ENCODE data around the gene UBE2J2. TPM values are rescaled to one million over a fixed set of nuclear protein-coding genes. Genes with fewer than 3 reads are reported as not detected.

Gene UBE2J2
- total RNA-seq, 1 experiment from 2014 or later: 54.3 TPM

DNA sequence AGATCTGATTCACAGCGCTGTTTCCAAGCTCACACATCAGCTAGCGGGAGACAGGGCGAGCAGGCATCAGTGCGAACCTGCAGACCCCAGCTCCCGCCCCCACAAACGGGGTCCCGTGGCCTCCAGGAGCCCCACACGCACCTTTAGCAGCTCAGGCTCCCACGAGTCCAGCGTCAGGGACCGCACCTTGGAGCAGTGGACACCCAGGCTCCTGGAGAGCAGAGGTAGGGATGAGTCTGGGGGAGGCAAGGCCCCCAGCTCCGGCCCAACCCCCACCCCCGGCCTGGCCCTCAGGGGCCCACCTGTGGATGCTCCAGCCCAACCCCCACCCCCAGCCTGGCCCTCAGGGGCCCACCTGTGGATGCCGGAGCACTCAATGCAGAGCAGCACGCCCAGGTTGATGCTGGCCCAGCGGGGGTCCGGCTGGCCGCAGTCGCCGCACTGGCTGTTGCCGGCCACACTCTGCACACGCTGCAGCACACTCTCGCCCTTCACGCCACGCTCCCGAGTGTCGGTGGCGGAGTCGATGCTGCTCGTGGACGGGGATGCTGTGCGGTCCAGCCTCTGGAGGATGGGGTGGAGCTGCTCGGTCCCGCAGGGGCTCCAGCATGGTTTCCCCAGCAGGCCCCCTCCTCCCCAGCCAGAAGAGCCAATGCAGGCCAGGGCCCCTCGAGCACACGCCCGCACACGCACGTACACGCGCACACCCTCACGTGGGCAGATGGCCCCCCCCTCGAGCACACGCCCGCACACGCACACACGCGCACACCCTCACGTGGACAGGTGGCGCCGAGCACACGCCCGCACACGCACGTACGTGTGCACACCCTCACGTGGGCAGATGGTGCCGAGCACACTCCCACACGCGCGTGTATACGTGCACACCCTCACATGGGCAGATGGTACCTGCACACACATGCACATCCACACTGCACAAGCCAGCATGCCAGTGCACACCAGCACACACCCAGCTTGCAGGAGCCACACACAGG lies 22.7 kb upstream of the UBE2J2 start:
- no peak for DNase-seq (ENCODE audit: low read depth)

DNA sequence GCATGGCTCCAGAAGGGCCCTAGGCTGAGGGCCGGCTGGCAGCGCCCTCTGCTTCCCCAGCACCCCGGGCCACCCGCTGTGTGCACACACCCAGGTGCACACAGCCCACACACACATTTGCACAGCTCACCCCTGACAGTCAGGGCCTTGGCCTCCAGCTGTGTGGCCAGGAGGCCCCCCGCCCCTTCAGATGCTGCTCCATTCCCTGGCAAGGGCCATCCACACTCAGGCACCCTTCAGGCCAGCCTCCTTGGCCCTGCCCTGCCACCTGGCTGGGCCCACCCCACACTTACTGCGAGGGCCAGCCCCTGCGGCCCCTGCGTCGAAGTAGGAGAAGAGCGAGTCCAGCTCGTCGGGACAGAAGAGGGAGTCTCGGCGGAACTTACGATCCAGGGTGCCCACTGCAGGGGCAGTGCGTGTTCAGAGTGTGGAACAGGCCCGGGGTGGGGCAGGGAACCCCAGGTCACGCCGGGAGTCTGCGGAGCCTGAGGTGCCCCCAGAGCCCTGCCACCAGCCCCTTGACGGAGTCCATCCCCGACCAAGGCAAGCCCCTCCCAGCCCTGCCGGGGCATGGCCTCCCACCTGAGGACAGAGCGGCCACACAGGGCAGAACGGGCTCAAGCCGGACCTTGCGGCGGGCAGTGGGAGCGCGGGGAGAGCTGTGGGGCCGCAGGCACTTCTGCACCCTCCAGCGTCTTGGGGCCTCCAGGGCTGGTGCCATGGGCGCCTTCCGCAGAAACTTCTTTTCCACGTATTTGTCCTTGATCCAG lies 21.7 kb upstream of the UBE2J2 start:
- no peak for DNase-seq (ENCODE audit: low read depth)

DNA sequence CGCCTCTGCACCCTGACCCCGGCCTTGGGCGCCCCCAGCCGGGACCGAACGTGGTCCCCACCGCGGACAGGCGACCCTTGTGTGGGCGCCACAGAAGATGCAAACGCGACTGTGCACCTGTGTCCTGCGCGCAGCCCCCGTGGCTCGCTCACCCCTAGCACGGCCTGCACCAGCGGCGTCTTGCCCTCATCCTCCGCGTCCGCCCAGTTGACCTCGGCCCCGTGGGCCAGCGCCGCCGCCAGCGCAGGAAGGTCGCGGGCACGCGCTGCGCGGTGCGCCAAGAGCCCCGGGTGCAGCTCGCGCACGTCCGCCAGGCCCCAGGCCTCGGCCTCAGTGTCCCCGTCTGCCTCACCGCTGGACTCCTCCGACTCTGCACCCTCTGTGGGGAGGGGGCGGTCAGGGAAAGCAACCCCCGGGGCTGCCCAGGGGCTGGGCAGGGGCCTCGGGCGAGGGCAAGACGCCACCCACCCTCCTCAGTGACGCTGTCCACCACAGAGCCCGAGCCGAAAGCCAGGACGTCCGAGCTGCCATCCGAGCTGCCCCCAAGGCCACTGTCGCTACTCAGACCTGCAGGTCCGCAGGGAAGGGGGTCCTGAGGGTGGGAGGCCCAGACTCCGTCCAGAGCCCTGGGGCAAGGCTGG lies 20.7 kb upstream of the UBE2J2 start:
- no peak for DNase-seq (ENCODE audit: low read depth)

DNA sequence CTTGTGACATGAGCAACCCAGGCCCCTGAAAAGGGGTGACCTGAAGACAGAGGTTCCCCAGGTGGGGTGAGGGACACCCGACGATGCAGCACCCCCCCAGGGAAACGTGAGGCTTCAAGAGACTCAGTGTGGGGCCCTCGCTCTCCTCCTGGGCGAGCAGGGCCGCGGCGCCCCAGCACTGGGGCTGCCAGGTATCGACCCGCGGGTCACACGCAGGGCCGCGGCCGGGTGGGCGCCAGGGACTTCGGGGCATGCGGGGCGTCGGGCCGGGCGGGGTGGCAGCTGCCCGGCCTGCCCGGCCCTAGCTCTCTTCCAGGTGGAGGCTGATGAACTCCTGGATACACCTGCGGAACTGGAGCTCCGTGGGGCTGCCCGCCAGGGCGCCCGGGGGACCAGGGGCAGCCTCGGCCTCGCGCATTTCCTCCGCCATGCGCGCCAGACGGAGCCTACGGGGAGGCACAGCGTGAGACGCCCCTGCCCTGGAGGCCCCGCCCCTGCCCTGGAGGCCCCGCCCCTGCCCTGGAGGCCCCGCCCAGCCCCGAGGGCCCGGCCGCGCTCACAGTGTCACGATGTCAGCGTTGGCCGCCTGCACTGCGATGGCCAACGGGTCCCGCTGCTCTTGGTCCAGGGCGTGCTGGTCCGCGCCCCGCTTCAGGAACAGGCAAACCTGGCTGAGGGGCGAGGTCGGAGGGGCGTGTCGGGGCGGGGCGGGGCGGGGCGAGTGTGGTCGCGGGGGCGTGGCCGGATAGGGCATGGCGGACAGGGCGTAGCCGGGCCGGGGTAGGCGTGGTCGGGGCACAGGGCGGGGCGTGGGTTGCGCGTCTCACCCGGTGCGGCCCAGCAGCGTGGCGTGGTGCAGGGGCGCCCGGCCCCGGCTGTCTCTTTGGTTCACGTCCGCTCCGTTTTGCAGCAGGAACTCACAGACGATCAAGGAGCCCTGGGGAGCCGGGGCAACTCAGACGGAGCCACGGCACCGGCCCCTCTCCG lies 19.9 kb upstream of the UBE2J2 start:
- no peak for DNase-seq (ENCODE audit: low read depth)

DNA sequence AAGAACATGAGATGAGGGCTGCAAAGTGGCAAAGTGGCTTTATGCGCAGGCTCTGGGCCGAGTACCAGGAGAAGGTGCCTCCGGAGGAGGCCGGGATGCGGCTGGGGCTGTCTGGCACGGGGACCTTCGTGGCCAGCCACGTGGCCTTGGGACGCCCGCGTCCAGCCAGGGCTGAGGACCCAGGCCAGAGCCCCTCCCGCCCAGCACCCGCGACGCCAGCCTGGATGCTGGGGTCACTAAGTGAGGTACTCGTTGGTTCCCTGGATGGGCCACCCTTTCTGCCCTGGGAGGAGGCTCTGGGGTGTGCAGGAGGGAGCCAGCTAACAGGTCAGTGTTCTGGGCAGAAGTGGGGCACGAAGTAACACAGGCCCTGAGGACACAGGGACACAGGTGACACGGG lies 19.2 kb upstream of the UBE2J2 start:
- DNase-seq (ENCODE audit: low read depth): no peak

DNA sequence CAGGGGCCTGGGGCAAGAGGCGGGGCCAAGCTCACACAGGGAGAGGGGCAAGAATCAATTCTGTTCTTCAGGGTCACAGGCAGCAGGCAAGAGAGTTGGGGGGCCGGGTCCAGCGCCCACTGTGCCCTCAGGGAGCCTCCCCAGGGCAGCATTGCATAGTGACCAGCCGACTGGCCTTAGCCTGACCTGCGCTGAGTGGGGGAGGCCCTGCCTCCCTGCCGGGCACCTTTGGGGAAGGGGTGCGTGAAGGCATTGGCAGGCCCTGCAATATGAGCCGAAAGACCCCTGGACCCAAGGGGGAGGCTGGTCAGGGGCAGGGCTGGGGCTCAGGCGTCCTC lies 18.8 kb upstream of the UBE2J2 start:
- no peak for DNase-seq (ENCODE audit: low read depth)

DNA sequence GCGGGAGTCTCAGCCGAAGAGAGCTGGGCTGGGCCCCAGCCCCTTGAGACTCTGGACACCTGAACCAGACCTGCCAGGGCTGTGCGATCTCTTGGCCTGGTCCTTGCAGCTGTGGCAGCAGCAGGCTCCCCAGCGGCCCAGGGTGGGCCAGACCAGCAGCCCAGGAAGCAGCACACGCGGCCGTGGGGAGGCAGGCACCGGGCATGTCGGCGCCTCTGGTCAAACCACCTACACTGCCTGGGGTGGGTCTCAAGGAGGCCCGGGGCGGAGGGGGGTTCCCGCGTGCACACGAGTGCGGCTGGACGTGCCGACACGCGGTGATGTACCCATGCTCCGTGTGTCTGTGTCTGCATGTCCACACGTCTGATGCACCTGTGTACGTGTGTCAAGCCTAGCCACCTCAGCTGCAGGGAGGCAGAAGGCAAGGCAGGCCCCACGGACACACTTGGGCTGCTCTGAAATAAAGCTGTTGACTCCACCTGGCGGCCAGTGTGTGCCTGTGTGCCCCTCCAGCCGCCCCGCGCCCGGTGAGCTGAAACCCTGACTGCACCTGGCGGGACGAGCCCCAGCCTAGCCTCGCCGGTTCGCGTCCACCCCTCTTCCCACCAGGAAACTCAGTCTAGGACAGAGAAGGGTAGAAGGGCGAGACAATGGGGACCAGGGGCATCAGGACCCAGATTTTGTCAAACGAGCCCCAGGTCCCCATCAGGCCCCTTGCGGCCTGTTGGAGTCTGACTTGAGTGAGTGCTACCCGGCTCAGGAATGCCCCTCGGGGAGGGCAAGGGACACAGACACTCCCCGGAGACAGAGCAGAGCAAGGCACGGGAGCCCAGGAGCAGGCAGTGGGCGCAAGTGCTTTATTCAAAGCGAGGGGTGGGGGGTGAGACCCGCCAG lies 18.1 kb upstream of the UBE2J2 start:
- DNase-seq (ENCODE audit: low read depth): peak; percentile 61

DNA sequence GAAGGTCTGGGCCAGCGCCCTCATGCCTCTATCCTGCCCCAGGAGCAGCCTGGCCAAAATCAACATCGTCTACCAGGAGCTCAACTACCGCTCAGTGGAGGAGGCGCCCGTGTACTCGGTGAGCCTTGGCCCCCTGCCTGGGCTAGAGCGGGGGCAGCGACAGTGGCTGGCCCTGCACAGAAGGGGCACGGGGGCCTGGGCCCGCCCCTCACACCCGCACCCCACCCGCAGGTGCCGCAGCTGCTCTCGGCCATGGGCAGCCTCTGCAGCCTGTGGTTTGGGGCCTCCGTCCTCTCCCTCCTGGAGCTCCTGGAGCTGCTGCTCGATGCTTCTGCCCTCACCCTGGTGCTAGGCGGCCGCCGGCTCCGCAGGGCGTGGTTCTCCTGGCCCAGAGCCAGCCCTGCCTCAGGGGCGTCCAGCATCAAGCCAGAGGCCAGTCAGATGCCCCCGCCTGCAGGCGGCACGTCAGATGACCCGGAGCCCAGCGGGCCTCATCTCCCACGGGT lies 17.4 kb upstream of the UBE2J2 start:
- peak; percentile 53 for DNase-seq (ENCODE audit: low read depth)

DNA sequence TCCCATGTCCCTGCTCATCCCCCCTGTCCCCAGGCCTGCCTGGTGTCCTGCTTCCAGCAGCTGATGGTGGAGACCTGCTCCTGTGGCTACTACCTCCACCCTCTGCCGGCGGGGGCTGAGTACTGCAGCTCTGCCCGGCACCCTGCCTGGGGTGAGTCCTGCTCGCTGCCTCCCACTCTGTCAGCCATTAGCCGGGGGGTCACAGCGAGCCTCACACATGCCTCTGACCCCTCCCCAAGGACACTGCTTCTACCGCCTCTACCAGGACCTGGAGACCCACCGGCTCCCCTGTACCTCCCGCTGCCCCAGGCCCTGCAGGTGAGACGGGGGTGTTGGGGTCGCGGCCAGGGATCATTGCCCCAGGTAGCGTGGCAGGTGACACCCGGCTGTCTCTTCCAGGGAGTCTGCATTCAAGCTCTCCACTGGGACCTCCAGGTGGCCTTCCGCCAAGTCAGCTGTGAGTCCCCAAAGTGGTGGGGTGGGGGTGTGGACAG lies 16.6 kb upstream of the UBE2J2 start:
- peak; percentile 49 for DNase-seq (ENCODE audit: low read depth)

DNA sequence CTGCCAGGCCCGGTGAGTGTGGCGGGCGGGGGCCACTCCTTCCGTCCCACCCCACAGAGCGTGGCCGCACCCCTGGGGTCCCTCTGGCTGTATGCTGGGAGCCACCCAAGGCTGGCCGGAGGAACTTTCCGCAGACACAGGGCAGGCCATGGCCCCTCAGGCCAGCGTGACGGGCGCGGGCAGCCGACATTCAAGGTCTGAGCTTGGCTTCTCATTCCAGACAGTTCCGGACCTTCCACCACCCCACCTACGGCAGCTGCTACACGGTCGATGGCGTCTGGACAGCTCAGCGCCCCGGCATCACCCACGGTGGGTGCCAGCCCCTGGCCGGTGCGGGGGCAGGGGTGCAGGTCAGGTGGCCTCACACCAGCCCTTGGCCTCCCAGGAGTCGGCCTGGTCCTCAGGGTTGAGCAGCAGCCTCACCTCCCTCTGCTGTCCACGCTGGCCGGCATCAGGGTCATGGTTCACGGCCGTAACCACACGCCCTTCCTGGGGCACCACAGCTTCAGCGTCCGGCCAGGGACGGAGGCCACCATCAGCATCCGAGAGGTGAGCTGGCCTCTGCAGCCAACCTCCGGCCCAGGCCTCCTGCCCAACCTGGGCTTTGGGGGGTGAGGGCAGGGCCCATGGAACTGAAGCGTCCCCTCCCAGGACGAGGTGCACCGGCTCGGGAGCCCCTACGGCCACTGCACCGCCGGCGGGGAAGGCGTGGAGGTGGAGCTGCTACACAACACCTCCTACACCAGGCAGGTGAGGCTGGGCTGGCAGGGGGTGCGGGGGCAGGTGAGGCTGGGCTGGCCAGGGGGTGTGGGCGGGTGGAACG lies 13.8 kb upstream of the UBE2J2 start:
- no peak for DNase-seq (ENCODE audit: low read depth)

DNA sequence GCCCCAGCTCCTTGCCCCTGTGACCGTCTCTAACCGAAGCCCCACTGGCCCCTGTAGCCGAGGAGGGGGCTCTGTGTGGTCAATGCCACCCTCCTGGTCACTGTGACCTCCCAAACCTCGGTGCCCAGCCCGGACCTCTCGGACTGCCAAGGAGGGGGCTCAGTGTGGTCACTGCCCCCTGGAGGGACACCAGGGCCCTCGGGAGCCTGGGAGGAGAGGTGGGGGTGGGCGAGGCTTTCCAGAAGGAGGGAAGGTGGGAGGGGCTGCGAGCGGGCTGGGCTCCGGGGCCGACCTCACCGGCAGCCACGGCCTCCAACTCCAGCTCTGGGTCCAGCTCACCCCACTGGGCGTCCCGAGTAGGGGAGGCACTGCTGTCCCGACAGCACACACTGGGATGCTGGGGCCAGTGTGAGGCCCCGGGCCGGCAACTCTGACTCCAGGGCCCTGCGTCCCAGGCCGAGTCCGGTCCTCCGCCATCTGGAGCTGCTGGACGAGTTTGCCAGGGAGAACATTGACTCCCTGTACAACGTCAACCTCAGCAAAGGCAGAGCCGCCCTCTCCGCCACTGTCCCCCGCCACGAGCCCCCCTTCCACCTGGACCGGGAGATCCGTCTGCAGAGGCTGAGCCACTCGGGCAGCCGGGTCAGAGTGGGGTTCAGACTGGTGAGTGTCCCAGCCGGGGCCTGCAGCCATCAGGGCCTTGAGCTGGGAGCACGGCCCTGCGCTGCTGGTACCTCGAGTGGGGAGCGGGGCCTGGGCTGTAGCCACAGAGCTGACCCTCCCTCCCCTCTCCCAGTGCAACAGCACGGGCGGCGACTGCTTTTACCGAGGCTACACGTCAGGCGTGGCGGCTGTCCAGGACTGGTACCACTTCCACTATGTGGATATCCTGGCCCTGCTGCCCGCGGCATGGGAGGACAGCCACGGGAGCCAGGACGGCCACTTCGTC lies 12.9 kb upstream of the UBE2J2 start:
- DNase-seq (ENCODE audit: low read depth): no peak

DNA sequence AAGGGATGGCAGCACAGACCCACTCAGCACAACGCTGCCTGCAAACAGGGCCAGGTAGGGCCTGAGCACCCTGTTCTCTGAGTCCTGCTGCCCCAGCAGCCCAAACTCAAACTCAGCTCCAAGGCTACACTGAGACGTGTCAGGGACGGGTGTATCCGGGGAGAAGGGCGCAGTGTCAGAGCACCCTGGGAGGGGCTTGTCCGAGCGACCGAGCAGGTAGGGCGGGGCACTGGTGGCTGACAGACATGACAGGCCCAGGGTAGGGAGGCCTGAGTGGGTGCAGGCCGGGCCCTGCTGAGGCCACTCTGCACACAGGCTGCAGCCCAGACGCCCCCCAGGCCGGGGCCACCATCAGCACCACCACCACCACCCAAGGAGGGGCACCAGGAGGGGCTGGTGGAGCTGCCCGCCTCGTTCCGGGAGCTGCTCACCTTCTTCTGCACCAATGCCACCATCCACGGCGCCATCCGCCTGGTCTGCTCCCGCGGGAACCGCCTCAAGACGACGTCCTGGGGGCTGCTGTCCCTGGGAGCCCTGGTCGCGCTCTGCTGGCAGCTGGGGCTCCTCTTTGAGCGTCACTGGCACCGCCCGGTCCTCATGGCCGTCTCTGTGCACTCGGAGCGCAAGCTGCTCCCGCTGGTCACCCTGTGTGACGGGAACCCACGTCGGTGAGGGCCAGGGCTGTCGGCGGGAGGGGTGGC lies 12.1 kb upstream of the UBE2J2 start:
- no peak for DNase-seq (ENCODE audit: low read depth)

DNA sequence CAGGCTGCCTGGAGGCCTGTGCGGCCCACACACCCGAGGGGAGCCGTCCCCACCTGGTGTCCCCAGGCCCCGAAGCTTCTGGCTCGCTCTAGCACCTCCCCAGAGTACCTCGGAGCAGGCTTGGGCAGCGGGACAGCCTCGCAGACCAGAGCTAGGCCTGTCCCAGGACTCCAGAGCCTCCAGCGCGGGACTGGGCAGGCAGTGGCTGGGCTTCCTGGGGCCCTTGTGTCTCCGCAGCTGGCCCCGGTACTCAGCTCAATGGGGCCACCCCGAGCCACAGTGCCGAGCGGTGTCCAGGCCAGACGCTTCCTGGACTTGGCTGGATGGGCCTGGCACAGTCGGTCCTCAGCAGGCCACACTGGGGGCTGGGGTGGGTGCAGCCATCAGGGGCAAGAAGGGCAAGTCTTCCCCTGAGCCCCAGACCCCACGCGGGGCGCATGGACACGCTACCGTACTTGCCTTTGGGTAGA lies 11.5 kb upstream of the UBE2J2 start:
- DNase-seq (ENCODE audit: low read depth): no peak

DNA sequence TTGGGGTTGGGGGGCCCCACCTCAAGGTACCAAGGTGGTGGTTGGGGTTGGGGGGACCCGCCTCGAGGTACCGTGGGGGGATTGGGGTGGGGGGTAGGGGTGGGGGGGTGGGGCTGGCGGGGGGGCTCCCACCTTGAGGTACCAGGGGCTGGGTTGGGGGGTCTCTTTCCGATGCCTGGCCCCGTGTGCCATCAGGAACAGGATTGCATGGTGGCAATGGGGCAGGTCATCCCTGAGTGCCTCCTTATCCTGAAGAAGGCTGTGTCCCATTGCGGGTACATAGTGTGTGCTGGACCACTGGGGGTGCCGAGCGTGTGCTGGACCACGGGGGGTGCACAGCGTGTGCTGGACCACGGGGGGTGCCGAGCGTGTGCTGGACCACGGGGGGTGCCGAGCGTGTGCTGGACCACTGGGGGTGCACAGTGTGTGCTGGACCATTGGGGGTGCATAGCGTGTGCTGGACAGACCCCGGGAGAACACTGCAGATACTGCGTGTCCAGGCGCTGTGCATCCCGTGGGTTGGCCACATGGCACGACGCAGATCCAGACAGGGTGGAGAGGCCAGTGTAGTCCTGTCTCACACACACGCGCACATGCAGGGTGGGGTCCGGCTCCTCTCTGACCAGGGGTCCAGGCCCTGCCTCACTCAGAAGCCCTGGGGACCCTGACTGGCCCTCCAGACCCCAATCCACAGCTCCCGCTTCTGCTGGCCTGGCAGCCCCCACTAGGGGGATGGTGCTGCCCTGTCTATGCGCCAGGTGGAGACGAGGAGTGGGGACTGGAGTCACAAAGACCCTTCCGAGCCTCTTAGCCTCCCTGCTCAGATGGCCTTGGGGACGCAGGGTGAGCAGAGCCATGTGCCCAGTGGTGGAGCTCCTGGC lies 10.8 kb upstream of the UBE2J2 start:
- DNase-seq (ENCODE audit: low read depth): no peak

DNA sequence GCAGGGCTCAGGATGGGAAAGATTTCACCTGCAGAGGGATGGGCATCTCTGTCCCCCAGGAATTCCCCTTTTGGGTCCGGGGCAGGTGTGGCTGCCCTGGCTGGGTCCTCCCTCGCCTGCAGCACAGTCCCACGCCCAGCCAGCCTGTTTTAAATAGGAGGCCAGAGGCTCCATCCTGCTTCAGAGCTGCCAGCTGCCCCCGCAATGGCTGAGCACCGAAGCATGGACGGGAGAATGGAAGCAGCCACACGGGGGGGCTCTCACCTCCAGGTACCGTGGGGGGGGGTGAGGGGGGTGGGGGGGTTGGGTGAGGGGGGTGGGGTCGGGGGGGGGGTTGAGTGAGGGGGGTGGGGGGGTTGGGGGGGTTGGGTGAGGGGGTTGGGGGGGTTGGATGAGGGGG lies 10.2 kb upstream of the UBE2J2 start:
- no peak for DNase-seq (ENCODE audit: low read depth)

DNA sequence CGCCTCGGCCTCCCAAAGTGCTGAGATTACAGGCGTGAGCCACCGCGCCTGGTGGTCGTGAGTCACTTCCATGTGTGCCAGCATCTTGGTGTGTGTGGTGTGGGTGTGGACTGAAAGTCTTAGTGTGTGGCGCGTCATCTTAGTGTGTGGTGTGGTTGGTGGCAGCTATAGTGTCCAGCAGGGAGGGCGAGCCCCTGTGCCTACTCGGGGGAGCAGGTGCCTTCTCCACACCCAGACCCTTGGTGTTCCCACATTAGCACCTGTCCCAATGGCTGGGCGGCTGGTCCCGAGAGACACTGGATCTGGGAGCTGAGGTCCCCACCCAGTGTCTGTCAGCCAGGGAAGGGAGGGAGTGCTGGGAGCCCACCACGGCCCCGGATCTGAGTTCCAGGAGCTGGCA lies 9.3 kb upstream of the UBE2J2 start:
- DNase-seq (ENCODE audit: low read depth): peak; percentile 81
